HG02588 (cell line): Measurements from ENCODE around the gene LRRC25.
"Not testable (repeated sequence)": the region's sequence is repeated elsewhere in the genome, so short reads cannot be mapped to it uniquely, and the experiment has no call there.

Experiments used
- ATAC-seq: cut with Tn5 transposase; IDR thresholded peaks from one replicate; pipeline ENCODE4 v1.9.1; 2021; ENCODE audit warnings: mild to moderate bottlenecking, moderate library complexity; ENCODE audit not compliant: unreplicated experiment

The LRRC25 gene

DNA sequence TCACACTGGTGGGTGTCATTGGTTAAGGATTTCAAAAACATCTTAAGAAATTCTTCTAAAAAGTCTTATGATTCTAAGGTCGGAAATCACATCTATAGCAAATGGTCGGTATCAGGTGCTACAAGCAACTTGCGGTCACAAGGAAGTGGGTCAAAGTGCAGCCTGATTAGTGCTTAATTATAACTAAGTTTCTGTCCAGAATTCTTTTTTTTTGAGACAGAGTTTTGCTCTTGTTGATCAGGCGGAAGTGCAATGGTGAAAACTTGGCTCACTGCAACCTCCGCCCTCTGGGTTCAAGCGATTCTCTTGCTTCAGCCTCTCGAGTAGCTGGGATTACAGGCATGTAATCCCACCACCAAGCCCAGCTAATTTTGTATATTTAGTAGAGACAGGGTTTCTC lies 12.6 kb downstream of the LRRC25 start:
- no peak for ATAC-seq

- not testable (repeated sequence) for ATAC-seq
Observed at GRCh38 chr19:18383622-18384021, 13.8 kb downstream of the LRRC25 start.

- no peak for ATAC-seq
Observed at GRCh38 chr19:18380843-18381242, 16.6 kb downstream of the LRRC25 start.

- no peak for ATAC-seq
Observed at GRCh38 chr19:18379803-18380747, 17.3 kb downstream of the LRRC25 start.

GRCh38 chr19:18377026-18377425 lies 20.4 kb downstream of the LRRC25 start:
- ATAC-seq: no peak

- ATAC-seq: peak; percentile 65
Observed at GRCh38 chr19:18373892-18374629, 23.4 kb downstream of the LRRC25 start.

GRCh38 chr19:18373407-18373891 lies 24.0 kb downstream of the LRRC25 start:
- no peak for ATAC-seq

- no peak for ATAC-seq
Observed at GRCh38 chr19:18368504-18369222, 28.8 kb downstream of the LRRC25 start.

DNA sequence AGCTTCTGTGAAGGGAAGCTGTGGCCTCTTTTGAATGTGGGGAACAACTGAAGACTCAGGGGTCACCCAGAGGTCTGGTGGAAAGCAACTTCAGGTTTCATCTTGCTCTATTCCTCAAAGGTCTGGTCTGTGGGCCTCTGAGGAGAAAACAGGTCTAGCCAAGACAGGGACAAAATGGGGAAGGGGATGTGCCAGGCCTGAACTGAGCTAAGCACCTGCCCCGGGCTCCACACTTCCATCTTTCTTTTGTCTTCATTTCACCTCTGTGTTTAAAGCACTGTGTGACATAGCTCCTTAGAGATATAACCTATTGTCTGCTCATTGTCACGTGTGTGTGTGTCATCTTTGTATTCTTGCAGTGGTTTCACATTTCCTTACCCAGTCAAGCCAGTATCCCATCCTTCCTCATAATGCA lies 31.4 kb downstream of the LRRC25 start:
- ATAC-seq: no peak

DNA sequence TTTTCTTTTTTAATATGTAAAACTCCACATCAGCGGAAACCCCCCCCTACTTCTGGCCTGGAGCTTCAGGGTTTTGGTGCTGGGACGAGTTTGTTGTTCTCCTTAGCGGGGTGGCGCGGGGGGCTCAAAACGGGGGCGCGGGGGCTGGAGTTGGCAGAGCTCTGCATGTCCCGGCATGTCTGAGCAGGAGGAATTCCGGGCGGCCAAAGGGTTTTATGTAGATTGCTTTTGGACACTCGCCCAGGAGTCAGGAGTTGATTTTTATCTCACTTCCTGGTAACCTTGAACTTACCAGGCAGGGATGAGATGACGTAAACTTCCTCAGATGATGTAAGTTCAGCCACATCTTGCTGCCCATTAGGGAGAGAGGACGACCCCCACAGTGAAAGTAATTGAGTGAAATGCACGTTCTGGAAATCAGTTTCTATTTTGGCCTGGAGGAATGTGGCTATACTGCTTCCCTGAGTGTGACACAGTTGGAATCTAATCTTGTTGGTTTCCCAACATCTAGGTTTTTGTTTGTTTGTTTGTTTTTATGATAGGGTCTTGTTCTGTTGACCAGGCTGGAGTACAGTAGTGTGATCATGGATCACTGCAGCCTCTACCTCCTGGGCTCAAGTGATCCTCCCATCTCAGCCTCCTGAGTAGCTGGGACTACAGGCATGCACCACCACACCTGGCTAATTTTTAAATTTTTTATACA lies 32.4 kb downstream of the LRRC25 start:
- ATAC-seq: no peak

GRCh38 chr19:18364277-18364825 lies 33.1 kb downstream of the LRRC25 start:
- ATAC-seq: not testable (repeated sequence)

DNA sequence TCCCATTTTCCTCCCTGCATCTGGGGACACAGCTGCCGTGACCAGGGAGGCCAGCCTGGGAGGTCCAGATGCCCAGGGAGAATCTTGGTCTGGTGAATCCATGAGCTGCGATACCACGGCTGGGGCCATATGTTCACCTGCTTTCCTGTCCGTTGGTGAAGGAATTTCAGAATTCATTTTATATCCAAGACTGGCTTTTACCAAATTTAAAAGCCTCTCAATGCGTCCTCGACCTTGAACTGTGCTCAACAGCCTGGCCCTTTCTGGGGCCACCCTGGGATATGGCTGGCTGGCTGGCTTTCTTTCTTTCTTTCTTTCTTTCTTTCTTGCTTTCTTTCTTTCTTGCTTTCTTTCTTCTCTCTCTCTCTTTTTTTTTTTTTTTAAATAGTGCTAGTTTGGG lies 33.6 kb downstream of the LRRC25 start:
- no peak for ATAC-seq

GRCh38 chr19:18362934-18363542 lies 34.4 kb downstream of the LRRC25 start:
- no peak for ATAC-seq

- no peak for ATAC-seq
Observed at GRCh38 chr19:18361646-18362045, 35.8 kb downstream of the LRRC25 start.

- no peak for ATAC-seq
Observed at GRCh38 chr19:18357041-18357440, 40.4 kb downstream of the LRRC25 start.

DNA sequence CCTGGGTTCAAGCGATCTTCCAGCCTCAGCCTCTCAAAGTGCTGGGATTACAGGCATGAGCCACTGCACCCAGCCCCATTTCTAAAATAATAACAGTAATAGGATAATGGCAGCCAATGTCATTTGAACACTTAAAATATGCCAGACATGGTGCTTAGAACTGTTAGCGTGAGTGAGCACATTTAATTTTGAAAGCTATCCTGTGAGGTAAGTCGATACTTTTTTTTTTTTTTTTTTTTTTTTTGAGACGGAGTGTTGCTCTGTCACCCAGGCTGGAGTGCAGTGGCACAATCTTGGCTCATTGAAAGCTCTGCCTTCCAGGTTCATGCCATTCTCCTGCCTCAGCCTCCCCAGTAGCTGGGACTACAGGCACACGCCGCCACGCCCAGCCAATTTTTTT lies 42.7 kb downstream of the LRRC25 start:
- ATAC-seq: not testable (repeated sequence)

DNA sequence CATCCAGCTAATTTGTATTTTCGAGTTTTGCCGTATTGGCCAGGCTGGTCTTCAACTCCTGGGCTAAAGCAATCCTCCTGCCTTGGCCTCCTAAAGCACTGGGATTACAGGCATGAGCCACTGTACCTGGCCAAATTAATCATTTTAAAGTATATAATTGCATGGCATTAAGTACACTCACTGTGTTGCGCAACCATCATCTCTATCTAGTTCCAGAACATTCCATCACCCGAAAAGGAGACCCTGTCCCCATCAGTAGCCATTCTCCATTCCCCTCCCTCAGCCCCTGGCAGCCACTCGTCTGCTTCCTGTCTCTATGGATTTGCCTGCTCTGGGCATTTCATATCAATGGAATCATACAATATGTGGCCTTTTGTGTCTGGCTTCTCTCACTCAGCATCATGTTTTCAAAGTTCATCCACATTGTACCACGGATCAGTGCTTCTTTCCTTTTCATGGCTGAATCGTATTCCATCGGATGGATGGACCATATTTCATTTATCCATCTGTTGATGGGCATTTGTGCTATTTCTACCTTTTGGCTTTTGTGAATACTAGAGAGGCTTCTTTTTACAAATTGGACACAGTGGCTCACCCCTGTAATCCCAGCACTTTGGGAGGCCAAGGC lies 43.9 kb downstream of the LRRC25 start:
- no peak for ATAC-seq

DNA sequence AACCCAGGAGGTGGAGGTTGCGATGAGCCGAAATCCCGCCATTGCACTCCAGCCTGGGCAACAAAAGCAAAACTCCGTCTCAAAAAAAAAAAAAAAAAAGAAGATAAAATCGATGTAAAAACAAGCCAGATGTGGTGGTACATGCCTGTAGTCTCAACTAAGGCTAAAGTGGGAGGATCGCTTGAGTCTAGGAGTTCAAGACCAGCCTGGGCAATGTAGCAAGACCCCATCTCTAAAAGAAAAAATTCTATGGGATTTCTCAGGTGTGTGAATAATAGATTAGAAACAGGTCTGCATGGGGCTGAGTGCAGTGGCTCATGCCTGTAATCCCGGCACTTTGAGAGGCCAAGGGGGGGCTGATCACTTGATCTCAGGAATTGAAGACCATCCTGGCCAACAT lies 45.9 kb downstream of the LRRC25 start:
- no peak for ATAC-seq

DNA sequence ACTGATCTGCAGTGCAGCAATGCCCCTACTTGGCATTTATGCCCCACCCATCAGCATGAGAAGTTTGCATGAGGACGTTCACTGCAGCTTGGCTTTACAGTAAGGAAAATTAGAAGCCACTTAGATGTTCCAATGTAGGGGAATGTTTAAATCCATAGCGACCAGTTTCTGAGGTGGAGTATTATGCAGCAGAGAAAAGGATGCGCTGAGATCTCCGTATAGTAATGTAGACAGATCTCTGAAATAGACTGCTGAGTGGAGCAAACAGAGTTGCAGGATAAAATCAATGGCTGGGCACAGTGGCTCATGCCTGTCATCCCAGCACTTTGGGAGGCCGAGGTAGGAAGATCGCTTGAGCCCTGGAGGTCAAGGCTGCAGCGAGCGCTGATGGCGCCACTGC lies 46.9 kb downstream of the LRRC25 start:
- no peak for ATAC-seq
